Jurkat, Clone E6-1 (cell line): ENCODE measurements around the gene ERVFRD-1.

Experiments used
- DNase-seq: peaks from one replicate; pipeline ENCODE4 v3.0.0-alpha.2; 2011; ENCODE audit warnings: low read depth, low spot score
- H3K4me3 ChIP-seq: 2 replicates; pipeline ENCODE4 v1.5.1; 2011; ENCODE audit warnings: mild to moderate bottlenecking, low read length, control low read depth, moderate library complexity

ERVFRD-1 gene

GRCh38 chr6:11062715-11063114 is 48.8 kb downstream of the ERVFRD-1 start:
- no peak for DNase-seq

DNA sequence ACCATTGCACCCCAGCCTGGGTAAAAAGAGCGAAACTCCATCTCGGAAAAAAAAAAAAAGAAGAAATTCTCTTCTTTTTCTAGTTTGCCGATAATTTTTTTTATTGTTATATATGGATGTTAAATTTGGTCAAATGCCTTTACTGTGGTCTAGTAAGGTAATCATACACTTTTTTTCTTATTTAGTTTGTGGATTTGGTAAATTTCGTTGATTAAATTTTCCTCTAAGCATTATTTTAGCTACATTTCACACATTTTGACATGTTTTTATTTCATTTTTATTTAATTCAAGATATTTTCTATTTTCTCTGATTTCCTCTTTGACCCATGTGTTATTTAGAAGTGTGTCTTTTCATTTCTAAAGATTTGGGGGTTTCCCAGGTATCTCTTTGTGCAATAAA is 49.4 kb downstream of the ERVFRD-1 start:
- no peak for DNase-seq
- H3K4me3 ChIP-seq: no peak overlapping the region

More at GRCh38 chr6:11062715-11063114, 48.8 kb downstream of the ERVFRD-1 start:
- H3K4me3 ChIP-seq: no peak overlapping the region

DNA sequence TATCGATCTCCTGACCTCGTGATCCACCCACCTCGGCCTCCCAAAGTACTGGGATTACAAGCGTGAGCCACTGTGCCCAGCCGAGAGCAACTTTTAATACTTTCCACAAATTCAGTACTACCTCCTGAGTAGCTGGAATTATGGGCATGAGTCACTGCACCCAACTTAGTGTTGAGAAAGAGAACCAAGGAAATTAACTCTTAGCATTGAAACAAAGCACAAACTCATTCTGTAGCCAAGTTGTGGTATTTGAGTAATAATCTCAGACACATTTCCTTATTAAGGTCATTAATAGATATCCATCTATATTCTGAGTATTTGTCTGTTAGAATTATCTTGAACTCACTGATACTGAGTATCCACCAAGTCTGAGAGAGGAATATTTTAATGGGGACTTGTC is 53.1 kb downstream of the ERVFRD-1 start:
- DNase-seq: no peak
- no peak overlapping the region for H3K4me3 ChIP-seq

GRCh38 chr6:11056871-11057270 is 54.7 kb downstream of the ERVFRD-1 start:
- no peak for DNase-seq

GRCh38 chr6:11055127-11055627 is 56.3 kb downstream of the ERVFRD-1 start:
- DNase-seq: no peak

More at GRCh38 chr6:11056871-11057270, 54.7 kb downstream of the ERVFRD-1 start:
- H3K4me3 ChIP-seq: no peak overlapping the region

GRCh38 chr6:11054722-11055121 is 56.8 kb downstream of the ERVFRD-1 start:
- DNase-seq: no peak
- H3K4me3 ChIP-seq: no peak overlapping the region

More at GRCh38 chr6:11055127-11055627, 56.3 kb downstream of the ERVFRD-1 start:
- H3K4me3 ChIP-seq: no peak overlapping the region

- DNase-seq: no peak
- no peak overlapping the region for H3K4me3 ChIP-seq
Measured at GRCh38 chr6:11053307-11053706, 58.2 kb downstream of the ERVFRD-1 start.
